GM03348 (cell line): Measurements from ENCODE around the gene PTK7.

Experiments
- DNase-seq: peaks from one replicate; pipeline ENCODE4 v3.0.0; 2012; ENCODE audit warnings: low spot score

PTK7 gene

DNA sequence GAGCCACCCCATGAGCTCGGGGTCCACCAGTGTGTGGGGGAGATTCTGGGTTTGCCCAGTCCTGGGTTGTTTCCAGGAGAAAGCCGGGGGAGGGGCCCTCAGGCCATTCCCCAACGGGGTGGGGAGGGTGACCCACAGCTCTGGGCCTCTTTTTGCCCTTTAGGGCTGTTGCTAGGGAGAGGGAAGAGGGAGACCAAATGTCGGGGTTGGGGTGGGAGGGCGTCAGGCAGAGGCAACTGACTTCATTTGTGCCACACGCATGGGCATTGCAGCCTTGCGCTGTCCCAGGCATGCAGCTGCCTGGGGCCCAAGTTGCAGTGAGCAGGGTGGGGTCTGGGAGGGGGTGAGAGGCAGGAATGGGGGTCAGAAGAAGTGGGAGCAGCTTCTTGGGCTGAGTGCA is 103.9 kb downstream of the PTK7 start:
- DNase-seq, result no peak

DNA sequence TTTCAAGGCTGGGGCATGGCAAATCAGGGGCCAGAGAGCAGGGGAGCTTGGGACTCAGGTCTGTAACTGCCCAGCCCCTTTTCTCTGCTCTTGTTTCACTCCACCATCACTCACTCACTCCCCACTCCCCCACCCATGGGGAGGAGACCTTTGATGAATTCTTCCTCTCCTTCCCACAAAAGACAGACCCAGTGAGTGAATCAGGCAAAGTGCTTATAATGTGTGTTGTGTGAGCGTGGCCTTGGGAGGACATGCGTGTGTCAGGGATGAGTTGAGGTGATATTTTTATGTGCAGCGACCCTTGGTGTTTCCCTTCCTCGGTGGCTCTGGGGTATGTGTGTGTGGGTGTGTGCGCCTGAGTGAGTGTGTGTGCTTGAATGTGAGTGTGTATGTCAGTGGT is 104.9 kb downstream of the PTK7 start:
- no peak for DNase-seq

DNA sequence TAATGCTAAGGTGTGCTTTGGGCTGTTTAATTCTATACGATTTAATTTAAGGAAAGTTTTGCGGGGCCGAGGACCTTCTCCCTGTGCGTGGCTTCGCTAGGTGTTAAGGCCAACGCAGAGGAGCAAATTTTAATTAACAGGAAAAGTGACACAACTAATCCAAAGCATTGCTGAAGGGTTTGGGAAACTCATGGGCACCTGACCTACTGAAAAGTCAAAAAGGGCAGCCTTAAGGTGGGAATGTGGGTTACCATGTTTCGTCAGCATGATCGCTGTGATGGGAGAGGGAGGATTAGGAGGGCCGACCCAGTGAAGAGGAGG is 105.5 kb downstream of the PTK7 start:
- no peak for DNase-seq

DNA sequence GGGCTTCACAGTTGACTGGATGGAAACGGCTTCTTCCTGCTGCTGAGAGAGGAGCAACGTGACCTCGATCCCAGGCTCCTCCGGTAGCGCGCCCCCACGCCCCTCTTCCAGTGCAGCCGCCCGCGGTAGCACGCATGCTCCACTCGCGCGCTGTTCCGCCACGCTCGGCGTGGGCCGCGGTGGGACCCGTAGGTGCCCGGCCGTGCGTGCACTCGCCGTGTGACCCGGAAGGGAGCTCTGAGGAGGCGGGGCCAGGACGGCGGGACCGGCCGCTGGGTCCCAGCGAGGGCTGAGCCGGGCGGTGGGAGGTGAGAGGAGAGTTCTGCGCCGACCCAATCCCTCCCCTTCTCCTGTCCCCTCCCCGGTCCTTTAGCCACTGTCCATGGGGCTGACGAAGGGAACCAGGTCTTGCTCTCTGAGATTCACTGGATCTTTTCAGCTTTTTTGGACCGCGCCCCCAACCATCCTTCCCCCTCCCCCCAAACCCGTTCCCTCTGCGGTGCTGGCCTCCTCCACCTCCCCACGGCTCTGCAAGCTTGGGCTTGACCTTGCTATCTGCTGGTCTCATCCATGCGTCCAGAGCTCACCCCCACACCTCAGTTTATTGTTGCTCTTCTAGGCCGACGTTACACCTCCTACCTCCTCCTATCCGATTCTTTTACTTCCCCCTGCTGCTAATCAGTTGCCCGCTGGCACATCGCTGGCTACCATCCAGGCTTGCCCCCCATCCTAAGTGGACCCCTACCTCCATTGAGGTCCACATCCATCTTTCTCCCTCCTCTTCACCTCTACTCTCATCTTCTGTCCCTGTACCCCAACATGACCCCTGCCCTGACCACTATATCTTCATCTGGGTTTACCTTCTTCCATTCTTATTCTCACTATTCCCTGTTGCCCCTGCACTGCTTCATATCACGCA is 106.1 kb downstream of the PTK7 start, which contains the start of gene CUL9:
Gene CUL9, plus strand, starts transcription at position 255 of the 919 bp plus-strand sequence. CDS start 2,115 bp downstream, outside the sequence.
- peak; percentile 93 for DNase-seq

DNA sequence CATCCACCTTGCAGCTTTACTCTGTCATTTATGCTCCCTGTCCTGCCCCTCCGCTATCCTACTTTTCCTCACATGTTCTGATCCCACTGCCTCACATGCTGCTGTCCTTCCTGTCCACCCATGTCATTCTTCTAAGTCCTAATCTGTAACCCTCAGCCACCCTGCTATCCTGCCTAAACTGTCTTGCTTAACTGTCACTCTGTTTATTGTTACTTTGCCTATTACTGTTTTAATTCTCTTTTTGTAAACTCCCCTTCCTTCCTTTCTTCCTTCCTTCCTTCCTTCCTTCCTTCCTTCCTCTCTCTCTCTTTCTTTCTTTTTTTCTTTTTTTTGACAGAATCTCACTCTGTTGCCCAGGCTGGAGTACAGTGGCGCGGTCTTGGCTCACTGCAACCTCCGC is 107.3 kb downstream of the PTK7 start:
- no peak for DNase-seq

DNA sequence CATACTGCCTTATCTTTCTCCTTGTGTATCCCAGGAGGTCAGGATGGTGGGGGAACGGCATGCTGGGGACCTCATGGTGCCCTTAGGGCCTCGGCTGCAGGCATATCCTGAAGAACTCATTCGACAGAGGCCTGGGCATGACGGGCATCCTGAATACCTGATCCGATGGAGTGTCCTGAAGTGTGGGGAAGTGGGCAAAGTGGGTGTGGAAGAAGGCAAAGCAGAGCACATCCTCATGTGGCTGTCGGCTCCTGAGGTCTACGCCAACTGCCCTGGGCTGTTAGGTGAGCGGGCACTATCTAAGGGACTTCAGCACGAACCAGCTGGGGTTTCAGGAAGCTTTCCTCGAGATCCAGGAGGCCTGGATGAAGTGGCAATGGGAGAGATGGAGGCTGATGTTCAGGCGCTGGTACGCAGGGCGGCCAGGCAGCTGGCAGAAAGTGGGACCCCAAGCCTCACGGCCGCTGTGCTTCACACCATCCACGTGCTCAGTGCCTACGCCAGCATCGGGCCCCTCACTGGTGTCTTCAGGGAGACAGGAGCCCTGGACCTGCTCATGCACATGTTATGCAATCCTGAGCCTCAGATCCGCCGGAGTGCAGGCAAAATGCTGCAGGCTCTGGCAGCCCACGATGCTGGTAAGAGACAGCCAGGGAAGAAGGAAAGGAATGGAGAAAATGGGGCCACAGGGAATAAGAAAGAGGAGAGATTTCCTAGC is 108.3 kb downstream of the PTK7 start:
- DNase-seq, result no peak

DNA sequence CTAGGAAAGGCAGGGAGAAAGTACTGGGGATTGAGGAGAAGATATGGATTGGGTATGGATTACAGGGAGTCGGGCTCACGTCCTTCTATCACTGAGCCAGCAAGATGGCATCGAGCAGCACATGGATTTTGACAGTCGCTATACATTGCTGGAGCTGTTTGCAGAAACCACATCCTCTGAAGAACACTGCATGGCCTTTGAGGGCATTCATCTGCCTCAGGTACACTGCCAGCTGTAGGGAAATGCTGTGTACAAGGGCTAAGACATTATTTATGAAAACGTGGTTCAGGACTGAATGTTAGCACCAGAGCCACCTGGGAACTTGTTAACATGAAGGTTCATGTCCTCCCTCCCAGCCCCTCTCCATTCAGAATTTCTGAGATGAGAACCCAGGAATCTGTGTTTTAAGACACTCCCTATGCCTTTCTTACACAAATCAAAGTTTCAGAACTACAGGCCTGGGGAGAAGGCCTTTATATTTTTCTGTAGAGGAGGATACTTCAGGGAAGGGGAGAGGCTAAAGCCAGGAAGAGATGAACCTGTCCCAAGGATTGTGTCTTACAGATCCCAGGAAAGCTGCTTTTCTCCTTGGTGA is 109.4 kb downstream of the PTK7 start:
- DNase-seq, result no peak

DNA sequence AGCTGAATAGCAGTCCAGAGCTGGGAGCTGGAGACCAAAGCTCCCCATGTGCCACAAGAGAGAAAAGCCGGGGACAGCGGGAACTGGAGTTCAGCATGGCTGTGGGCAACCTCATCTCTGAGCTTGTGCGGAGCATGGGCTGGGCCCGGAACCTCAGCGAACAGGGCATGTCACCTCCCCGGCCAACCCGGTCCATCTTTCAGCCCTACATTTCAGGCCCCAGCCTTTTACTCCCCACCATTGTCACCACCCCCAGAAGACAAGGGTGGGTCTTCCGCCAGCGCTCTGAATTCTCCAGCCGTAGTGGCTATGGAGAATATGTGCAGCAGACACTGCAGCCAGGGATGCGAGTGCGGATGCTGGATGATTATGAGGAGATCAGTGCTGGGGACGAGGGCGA is 109.9 kb downstream of the PTK7 start:
- DNase-seq, result no peak

DNA sequence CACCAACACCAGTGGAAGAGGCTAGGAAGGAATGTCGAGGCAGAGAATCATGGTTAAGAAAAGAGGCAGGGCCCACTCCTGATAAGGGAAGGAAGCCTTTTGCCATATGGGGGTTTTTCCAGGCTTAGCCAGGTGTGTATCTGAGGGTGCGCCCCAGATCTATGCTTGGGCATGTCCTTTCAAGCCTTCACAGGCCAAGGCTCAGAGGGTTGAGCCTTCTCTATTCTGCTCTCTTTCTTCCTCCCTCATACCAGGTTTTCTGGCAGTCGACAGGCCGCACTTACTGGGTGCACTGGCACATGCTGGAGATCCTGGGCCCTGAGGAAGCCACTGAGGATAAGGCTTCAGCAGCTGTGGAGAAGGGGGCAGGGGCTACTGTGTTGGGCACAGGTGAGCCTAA is 110.6 kb downstream of the PTK7 start:
- no peak for DNase-seq

DNA sequence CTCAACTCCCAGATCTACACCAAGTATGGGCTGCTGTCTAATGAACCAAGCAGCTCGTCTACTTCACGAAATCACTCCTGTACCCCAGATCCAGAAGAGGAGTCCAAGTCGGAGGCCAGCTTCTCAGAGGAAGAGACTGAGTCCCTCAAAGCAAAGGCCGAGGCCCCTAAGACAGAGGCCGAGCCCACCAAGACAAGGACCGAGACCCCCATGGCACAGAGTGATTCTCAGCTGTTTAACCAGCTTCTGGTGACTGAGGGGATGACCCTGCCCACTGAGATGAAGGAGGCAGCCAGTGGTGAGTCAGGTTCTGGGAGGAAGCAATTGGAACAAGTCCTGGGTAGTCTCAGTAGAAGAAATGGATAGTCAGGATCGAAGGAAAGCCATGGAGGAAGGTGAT is 111.7 kb downstream of the PTK7 start:
- DNase-seq, result no peak

DNA sequence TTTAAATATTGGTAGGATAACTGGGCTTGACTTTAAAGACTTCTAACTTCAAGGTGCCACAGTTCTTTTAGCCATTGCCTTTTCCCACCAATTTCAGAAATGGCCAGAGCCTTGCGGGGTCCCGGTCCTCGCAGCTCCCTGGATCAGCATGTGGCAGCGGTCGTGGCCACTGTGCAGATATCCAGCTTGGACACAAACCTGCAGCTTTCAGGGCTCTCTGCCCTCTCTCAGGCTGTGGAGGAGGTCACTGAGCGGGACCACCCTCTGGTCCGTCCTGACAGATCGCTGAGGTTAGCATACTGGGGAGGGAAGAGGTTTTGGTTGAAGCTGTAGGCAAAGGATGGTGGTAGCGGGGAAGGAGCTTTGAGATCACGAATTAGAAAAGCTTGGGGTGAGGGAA is 112.3 kb downstream of the PTK7 start:
- no peak for DNase-seq

DNA sequence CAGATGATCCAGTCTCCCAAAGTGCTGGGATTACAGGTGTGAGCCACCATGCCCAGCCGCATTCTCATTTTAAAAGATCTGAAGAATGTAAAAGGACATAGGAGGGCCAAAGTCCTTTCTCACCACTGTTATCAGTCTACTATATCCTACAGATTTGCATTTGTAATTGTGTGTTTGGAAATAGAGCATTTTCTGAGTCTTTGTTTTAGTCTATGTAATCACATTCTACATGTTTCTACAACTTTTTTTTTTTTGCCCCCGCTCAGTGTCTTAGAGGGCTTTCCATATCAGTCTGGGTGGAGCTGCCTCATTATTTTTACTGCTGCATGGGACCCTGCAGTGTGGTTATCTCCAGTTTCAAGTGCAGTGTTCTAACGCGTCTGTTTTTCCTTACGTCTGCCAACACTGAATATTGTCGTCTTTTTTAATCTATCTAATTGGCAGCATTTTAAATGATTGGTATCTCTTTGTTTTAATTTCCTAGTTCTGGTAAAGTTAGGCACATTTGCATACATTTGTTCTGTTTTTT is 113.7 kb downstream of the PTK7 start:
- DNase-seq, result no peak

DNA sequence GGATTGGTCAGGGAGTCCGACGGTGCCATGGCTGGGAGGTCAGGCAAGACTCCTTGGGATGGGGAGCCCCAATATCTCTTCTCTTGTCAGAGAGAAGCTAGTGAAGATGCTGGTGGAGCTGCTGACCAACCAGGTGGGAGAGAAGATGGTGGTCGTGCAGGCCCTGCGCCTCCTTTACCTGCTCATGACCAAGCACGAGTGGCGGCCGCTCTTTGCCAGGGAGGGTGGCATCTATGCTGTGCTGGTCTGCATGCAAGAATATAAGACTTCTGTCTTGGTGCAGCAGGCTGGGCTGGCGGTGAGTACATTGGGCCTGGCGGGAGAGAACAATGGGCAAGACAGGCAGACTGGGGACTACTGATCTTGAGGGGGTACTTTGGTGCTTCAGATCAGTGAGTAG is 116.8 kb downstream of the PTK7 start:
- no peak for DNase-seq

DNA sequence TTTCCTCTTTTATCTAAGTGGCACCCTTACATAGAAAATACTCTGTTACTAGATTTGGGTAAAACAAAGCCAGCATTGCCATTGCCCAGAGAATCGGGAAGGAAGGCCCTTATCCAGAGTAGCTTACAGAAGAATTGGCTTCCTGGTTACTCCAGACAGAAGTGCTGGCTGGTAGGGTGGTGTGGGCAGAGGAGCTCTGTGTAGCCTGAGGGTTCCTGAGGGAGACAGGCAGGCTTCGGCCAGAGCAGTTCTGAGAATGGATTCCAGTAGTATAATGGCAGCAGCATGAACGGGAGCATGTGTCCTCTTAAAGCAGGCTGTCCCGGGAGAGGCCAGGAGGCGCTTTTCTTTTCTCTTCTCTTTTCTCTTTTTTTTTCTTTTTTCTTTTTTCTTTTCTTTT is 117.8 kb downstream of the PTK7 start:
- no peak for DNase-seq

DNA sequence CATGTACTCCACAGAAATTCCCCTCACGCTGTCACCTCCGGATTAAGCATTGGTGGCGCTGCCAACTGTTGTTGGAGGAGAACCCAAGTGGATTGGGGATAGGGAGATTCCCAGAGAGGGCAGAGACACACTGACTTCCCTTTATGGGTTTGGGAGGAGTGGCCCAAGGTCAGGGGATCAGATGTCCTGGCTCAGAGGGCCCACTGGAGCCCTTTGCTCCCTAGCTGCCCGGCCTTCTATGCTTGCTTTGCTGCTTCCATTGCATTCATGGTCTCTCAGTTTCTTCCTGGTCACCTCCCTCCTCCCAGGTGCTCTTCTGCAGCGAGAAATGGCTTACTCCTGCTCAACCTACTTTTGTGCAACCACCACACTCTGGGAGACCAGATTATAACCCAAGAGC is 120.2 kb downstream of the PTK7 start:
- DNase-seq, result no peak

DNA sequence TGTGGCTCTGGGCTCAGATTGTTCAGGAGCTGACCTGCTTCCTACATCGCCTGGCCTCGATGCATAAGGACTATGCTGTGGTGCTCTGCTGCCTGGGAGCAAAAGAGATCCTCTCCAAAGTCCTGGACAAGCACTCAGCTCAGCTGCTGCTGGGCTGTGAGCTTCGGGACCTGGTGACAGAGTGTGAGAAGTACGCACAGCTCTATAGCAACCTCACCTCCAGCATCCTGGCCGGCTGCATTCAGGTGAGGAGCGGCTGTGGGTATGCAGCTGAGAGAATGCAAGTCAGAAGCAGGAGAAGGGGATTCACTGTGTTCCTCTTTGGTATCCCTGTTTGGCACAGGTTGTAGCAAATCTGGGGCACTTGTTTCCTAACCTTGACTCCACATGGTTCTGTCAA is 123.8 kb downstream of the PTK7 start:
- no peak for DNase-seq

DNA sequence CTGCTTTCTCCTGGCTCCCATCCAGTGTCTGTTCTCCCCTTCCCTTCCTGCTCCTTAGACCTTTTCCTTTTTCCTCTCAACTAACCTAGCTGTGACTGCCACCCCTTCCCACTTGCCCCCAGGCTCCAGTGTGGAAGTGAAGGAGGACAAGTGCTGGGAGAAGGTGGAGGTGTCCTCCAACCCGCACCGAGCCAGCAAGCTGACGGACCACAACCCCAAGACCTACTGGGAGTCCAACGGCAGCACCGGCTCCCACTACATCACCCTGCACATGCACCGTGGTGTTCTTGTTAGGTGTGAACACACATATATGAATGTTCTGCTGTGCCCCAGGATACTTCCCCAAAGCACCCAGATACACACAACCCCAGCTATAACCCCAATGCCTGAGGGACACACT is 124.4 kb downstream of the PTK7 start:
- no peak for DNase-seq

DNA sequence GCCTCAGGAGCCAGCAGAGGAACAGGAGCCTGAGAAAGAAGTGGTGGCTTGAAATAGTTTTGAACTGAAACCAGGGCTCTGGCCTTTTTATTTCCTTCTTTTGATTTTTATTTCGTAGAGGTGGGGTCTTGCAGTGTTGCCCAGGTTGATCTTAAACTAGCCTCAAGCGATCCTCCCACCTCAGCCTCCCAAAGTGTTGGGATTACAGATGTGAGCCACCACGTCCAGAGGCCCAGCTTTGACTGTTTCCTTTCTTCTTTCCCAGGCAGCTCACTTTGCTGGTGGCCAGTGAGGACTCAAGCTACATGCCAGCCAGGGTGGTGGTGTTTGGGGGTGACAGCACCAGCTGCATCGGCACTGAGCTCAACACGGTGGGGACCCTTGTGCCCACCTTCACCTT is 126.3 kb downstream of the PTK7 start:
- no peak for DNase-seq

DNA sequence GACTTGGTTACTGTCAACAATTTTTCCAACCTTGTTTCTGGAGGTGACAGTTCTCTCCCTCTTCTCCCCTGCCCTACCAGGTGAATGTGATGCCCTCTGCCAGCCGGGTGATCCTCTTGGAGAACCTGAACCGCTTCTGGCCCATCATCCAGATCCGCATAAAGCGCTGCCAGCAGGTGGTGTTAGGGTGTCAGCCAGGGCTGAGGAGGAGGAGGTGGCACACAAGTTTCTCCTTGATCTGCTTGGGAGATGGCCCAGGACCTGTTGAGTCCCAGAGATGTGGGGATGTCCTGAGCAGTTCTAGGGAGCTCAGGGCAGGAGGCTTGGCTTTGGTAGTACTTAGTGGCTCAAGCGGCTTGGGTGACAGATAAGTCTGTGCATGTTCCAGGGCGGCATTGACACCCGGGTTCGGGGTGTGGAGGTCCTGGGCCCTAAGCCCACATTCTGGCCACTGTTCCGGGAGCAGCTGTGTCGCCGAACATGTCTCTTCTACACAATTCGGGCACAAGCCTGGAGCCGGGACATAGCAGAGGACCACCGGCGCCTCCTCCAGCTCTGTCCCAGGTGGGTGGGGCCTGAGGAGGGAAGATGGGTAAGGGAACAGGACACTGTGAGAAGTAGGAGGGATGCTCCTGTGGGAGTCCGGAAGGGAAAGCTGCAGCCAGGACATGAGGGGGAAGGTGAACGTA is 127.1 kb downstream of the PTK7 start:
- no peak for DNase-seq

DNA sequence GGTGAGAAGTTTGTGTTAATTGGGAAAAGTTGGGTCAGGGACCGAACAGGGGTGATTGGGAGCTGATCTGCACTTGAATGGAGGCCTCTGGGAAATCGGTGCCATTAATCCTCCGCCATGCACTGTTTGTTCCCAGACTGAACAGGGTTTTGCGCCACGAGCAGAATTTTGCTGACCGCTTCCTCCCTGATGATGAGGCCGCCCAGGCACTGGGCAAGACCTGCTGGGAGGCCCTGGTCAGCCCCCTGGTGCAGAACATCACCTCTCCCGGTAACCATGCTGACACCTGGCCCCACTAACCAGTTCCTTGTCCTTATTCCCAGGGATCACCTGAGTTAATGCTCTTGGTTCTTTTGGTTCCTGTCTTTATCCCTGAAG is 127.6 kb downstream of the PTK7 start:
- DNase-seq, result no peak

DNA sequence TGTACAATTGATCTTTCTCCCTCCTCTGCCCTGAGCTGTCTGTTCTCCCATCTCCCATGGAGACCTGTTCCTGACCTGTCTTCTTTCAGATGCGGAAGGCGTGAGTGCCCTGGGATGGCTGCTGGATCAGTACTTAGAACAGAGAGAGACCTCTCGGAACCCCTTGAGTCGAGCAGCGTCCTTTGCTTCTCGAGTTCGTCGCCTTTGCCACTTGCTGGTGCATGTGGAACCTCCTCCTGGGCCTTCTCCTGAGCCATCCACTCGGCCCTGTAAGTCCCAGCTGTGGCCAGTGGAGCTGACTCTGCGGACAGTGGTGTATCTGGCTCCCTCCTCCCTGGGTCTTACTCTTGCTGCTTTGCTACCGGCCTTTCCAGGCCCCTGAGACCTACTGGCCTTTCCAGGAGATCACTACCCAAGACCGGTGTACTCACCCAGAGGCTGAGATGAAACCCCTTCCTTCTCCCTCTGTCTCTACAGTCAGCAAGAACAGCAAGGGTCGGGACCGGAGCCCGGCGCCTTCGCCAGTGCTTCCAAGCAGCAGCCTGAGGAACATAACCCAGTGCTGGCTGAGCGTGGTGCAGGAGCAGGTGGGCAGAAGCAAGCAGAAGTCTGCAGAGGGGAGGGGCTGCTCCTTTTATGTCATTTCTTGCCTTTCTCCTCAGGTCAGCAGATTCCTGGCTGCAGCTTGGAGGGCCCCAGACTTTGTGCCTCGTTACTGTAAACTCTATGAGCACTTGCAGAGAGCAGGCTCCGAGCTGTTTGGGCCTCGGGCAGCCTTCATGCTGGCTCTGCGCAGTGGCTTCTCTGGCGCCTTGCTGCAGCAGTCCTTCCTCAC is 128.4 kb downstream of the PTK7 start:
- no peak for DNase-seq
